GM21447 (cell line): ENCODE results near the gene DND1.
"Not testable (repeated sequence)": the region's sequence is repeated elsewhere in the genome, so short reads cannot be mapped to it uniquely, and the experiment has no call there.

Source experiments
- ATAC-seq: cut with Tn5 transposase; IDR thresholded peaks from one replicate; pipeline ENCODE4 v1.9.1; 2021; ENCODE audit not compliant: unreplicated experiment

Gene DND1

GRCh38 chr5:140631831-140632365 is 41.5 kb downstream of the DND1 start:
- no peak for ATAC-seq

- no peak for ATAC-seq
These were observed 42.3 kb downstream of the DND1 start for GRCh38 chr5:140631036-140631417.

GRCh38 chr5:140630292-140631035 is 42.9 kb downstream of the DND1 start:
- ATAC-seq, result no peak

- no peak for ATAC-seq
These were observed 44.7 kb downstream of the DND1 start for GRCh38 chr5:140628711-140629110.

GRCh38 chr5:140627972-140628371 is 45.4 kb downstream of the DND1 start:
- no peak for ATAC-seq

- ATAC-seq, result not testable (repeated sequence)
These were observed 48.5 kb downstream of the DND1 start for GRCh38 chr5:140624886-140625285.

- ATAC-seq, result not testable (repeated sequence)
These were observed 50.3 kb downstream of the DND1 start for GRCh38 chr5:140623061-140623460.

GRCh38 chr5:140622301-140622700 is 51.1 kb downstream of the DND1 start:
- ATAC-seq, result no peak
